AG04450 (cell line): Measurements from ENCODE around the gene EHMT1. TPM values are rescaled to one million over a fixed set of nuclear protein-coding genes. Genes with fewer than 3 reads are reported as not detected.

ENCODE experiments used
- CTCF ChIA-PET: fragments of 300-600, 350-600 bp; formaldehyde crosslinking; extraction: SDS; loops from one replicate; lab custom pipeline; 2022; ENCODE audit warnings: antibody characterized with exemption, inconsistent platforms; lab: Charles Lee
- POLR2A ChIA-PET: fragments of 350-600 bp; formaldehyde crosslinking; extraction: SDS; loops from one replicate; lab custom pipeline; 2021; ENCODE audit warnings: antibody characterized with exemption, inconsistent platforms; lab: Yijun Ruan, JAX
- DNase-seq: peaks from one replicate; pipeline ENCODE4 v3.0.0-alpha.2; 2011; ENCODE audit warnings: low read depth, low spot score
- H3K27ac ChIP-seq: one replicate; pipeline ENCODE4 v1.5.1; 2012; ENCODE audit warnings: low read depth, low read length, control low read depth
- H3K27me3 ChIP-seq: one replicate; pipeline ENCODE4 v1.6.0; 2012; ENCODE audit warnings: low read length; ENCODE audit not compliant: control insufficient read depth, insufficient read depth
- H3K4me3 ChIP-seq: 2 replicates; pipeline ENCODE4 v1.5.1; 2011; ENCODE audit warnings: mild to moderate bottlenecking, low read depth, low read length, control low read depth
- H3K9me3 ChIP-seq: 2 replicates; pipeline ENCODE4 v1.5.1; 2012; ENCODE audit warnings: low read length; ENCODE audit not compliant: control insufficient read depth, insufficient read depth
- CTCF ChIP-seq: IDR thresholded peaks from 2 replicates; pipeline ENCODE4 v1.5.1; 2011; ENCODE audit warnings: low read depth, low read length, control low read depth, inconsistent platforms
- polyA plus RNA-seq: library from polyadenylated mRNA; depleted of rRNA; stranded (reverse); fragments of >200 nt; gene quantifications from 2 replicates; pipeline ENCODE4 v1.2.3, GENCODE V29; 2011

EHMT1 gene
- polyA plus RNA-seq, 1 experiment = 26.1 TPM

GRCh38 chr9:137640862-137641261 lies 22.1 kb downstream of the EHMT1 start:
- H3K27ac ChIP-seq = no peak overlapping the region
- no peak for DNase-seq
- no peaks in the 10 kb centered on the region for H3K9me3 ChIP-seq
- TF ChIP-seq CTCF = no peak
- CTCF ChIA-PET = interaction anchor here (1.2 kb wide), 1 partner anchor 32 kb away, joined by 3 read pairs; no protein-coding TSS in a partner anchor
- POLR2A ChIA-PET = no interaction called here
- no peak overlapping the region for H3K4me3 ChIP-seq
- H3K27me3 ChIP-seq = no peaks in the 10 kb centered on the region

- no peak for TF ChIP-seq CTCF
- DNase-seq = no peak
- Histone ChIP-seq H3K27ac (no peak overlapping the region), H3K27me3 (no peaks in the 10 kb centered on the region), H3K4me3 (no peak overlapping the region), H3K9me3 (no peaks in the 10 kb centered on the region)
- ChIA-PET CTCF (interaction anchor here (1.4 kb wide), 1 partner anchor 31 kb away, joined by 4 read pairs; no protein-coding TSS in a partner anchor), POLR2A (no interaction called here)
Observed at GRCh38 chr9:137642118-137642601, 23.4 kb downstream of the EHMT1 start.

GRCh38 chr9:137642892-137643291 lies 24.1 kb downstream of the EHMT1 start:
- no peak overlapping the region for H3K4me3 ChIP-seq
- POLR2A ChIA-PET = no interaction called here
- H3K9me3 ChIP-seq = no peaks in the 10 kb centered on the region
- no peak for DNase-seq
- no peak overlapping the region for H3K27ac ChIP-seq
- no peak for TF ChIP-seq CTCF
- H3K27me3 ChIP-seq = no peaks in the 10 kb centered on the region
- CTCF ChIA-PET = interaction anchor here (1.4 kb wide), 1 partner anchor 30 kb away, joined by 4 read pairs; no protein-coding TSS in a partner anchor

GRCh38 chr9:137643921-137644320 lies 25.1 kb downstream of the EHMT1 start:
- ChIA-PET CTCF (interaction anchor here (0.6 kb wide), 1 partner anchor 13 kb away, joined by 3 read pairs; no protein-coding TSS in a partner anchor), POLR2A (interaction anchor here (0.7 kb wide), 1 partner anchor 20 kb away, joined by 4 read pairs; no protein-coding TSS in a partner anchor)
- no peaks in the 10 kb centered on the region for H3K27me3 ChIP-seq
- H3K4me3 ChIP-seq = no peak overlapping the region
- DNase-seq = no peak
- no peaks in the 10 kb centered on the region for H3K9me3 ChIP-seq
- H3K27ac ChIP-seq = no peak overlapping the region
- no peak for TF ChIP-seq CTCF

- ChIA-PET POLR2A (no interaction called here), CTCF (no interaction called here)
- Histone ChIP-seq H3K4me3 (no peak overlapping the region), H3K27ac (no peak overlapping the region), H3K27me3 (no peaks in the 10 kb centered on the region), H3K9me3 (no peaks in the 10 kb centered on the region; the same call in 1 of the 2 replicates)
- no peak for DNase-seq
- TF ChIP-seq CTCF = no peak
Observed at GRCh38 chr9:137645211-137645610, 26.4 kb downstream of the EHMT1 start.
